ENCODE results near the gene ROCK2. TPM values are rescaled to one million over a fixed set of nuclear protein-coding genes. Genes with fewer than 3 reads are reported as not detected.

ROCK2 gene
- total RNA-seq, 1 experiment from 2014 or later = 49.4 TPM

DNA sequence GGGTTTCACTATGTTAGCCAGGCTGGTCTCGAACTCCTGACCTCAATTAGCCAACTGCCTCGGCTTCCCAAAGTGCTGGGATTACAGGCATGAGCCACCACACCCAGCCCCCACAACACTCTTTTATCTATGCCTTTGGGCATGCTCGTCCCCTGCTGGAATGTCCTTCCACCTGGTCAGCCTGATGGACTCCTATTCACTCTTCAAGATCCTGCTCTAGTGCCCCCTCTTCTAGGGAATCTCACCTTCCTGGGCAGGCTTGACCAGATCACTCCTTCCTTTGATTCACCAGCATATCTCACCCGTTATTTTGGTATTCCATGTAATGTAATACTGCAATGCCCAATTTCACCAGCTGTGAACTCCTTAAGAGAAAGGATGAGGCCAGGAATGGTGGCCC lies 203.1 kb downstream of the ROCK2 start:
- no peaks in the 10 kb centered on the region for H3K36me3 ChIP-seq (ENCODE audit: insufficient read depth, low read length, poor library complexity, severe bottlenecking)
- TF ChIP-seq EZH2 (IDR thresholded peaks at IDR 0.05; ENCODE audit: borderline replicate concordance, low read depth, low read length, poor library complexity, severe bottlenecking) = no peak
- no peak for TF ChIP-seq CTCF (conservative IDR thresholded peaks at IDR 0.05; ENCODE audit: low read depth, low read length)
- CTCF ChIA-PET = interaction anchor here (0.7 kb wide), 1 partner anchor 651 kb away, joined by 6 read pairs; no protein-coding TSS in a partner anchor
- POLR2A ChIA-PET (ENCODE audit: low non-redundant PET) = no interaction called here
- no peak for DNase-seq (ENCODE audit: low spot score)
- no peak overlapping the region for H3K27ac ChIP-seq (ENCODE audit: low read depth, low read length, poor library complexity, severe bottlenecking)
- no peaks in the 10 kb centered on the region for H3K4me1 ChIP-seq (ENCODE audit: insufficient read depth, low read length, poor library complexity, severe bottlenecking)
- H3K9me3 ChIP-seq (ENCODE audit: low read depth, low read length, poor library complexity, severe bottlenecking) = no peaks in the 10 kb centered on the region
- no peak overlapping the region for H3K4me3 ChIP-seq (ENCODE audit: low read depth, low read length, poor library complexity, severe bottlenecking)
- intact Hi-C loops (cut with micrococcal nuclease; ENCODE audit: unreplicated experiment) = no loop called here
- no TSS peak for BruUV-seq (replicated peaks)
- no peaks in the 10 kb centered on the region for H3K27me3 ChIP-seq (replicated peaks; ENCODE audit: insufficient read depth, low read depth, low read length, poor library complexity)

DNA sequence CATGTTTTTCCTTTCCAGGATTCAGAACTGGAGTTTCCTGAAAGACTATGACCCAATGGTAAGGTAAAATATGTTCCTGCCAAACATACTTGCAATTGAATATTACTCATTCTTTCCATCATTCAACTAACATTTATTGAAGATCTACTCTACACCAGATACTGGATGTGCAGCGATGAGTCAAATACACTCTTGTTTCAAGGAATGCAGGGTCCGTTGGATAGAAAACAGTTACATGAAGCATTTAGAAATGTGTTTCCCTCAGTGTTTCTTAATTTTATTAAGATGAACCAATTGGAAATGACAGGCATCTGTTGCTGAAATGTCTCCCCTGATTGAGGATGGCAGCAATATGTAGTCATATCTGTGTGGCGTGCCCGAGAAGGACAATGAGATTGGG lies 203.9 kb downstream of the ROCK2 start:
- H3K27ac ChIP-seq (ENCODE audit: low read depth, low read length, poor library complexity, severe bottlenecking) = no peak overlapping the region
- CTCF ChIA-PET = interaction anchor here (0.7 kb wide), 1 partner anchor 14 kb away, joined by 4 read pairs; no protein-coding TSS in a partner anchor

GRCh38 chr2:11134349-11134748 lies 210.1 kb downstream of the ROCK2 start:
- intact Hi-C loops (cut with micrococcal nuclease; ENCODE audit: unreplicated experiment) = loop anchor here (5.0 kb wide), 1 partner anchor 553 kb away; no protein-coding TSS in a partner anchor
- BruUV-seq (replicated peaks) = no TSS peak
- Histone ChIP-seq H3K36me3 (ENCODE audit: insufficient read depth, low read length, poor library complexity, severe bottlenecking) (no peaks in the 10 kb centered on the region), H3K27ac (ENCODE audit: low read depth, low read length, poor library complexity, severe bottlenecking) (no peak overlapping the region), H3K27me3 (replicated peaks; ENCODE audit: insufficient read depth, low read depth, low read length, poor library complexity) (no peaks in the 10 kb centered on the region), H3K9me3 (ENCODE audit: low read depth, low read length, poor library complexity, severe bottlenecking) (no peaks in the 10 kb centered on the region), H3K4me1 (ENCODE audit: insufficient read depth, low read length, poor library complexity, severe bottlenecking) (peaks cover 12% of the 10 kb centered on the region), H3K4me3 (ENCODE audit: low read depth, low read length, poor library complexity, severe bottlenecking) (no peak overlapping the region)
- ChIA-PET CTCF (interaction anchor here (3.3 kb wide), 1 partner anchor 448 kb away, joined by 33 read pairs; no protein-coding TSS in a partner anchor), POLR2A (ENCODE audit: low non-redundant PET) (no interaction called here)
- DNase-seq (ENCODE audit: low spot score) = no peak
- TF ChIP-seq CTCF (conservative IDR thresholded peaks at IDR 0.05; ENCODE audit: low read depth, low read length) (no peak), EZH2 (IDR thresholded peaks at IDR 0.05; ENCODE audit: borderline replicate concordance, low read depth, low read length, poor library complexity, severe bottlenecking) (no peak)

More for the DNA sequence above, 203.9 kb downstream of the ROCK2 start:
- DNase-seq (ENCODE audit: low spot score) = no peak
- no TSS peak for BruUV-seq (replicated peaks)
- Histone ChIP-seq H3K4me3 (ENCODE audit: low read depth, low read length, poor library complexity, severe bottlenecking) (no peak overlapping the region), H3K27me3 (replicated peaks; ENCODE audit: insufficient read depth, low read depth, low read length, poor library complexity) (no peaks in the 10 kb centered on the region), H3K4me1 (ENCODE audit: insufficient read depth, low read length, poor library complexity, severe bottlenecking) (no peaks in the 10 kb centered on the region), H3K9me3 (ENCODE audit: low read depth, low read length, poor library complexity, severe bottlenecking) (no peaks in the 10 kb centered on the region), H3K36me3 (ENCODE audit: insufficient read depth, low read length, poor library complexity, severe bottlenecking) (no peaks in the 10 kb centered on the region)
- POLR2A ChIA-PET (ENCODE audit: low non-redundant PET) = no interaction called here
- intact Hi-C loops (cut with micrococcal nuclease; ENCODE audit: unreplicated experiment) = no loop called here
- TF ChIP-seq EZH2 (IDR thresholded peaks at IDR 0.05; ENCODE audit: borderline replicate concordance, low read depth, low read length, poor library complexity, severe bottlenecking) (no peak), CTCF (conservative IDR thresholded peaks at IDR 0.05; ENCODE audit: low read depth, low read length) (no peak)

Data from A673 (cell line).